ENCODE measurements around the gene MAGI1.

DNA sequence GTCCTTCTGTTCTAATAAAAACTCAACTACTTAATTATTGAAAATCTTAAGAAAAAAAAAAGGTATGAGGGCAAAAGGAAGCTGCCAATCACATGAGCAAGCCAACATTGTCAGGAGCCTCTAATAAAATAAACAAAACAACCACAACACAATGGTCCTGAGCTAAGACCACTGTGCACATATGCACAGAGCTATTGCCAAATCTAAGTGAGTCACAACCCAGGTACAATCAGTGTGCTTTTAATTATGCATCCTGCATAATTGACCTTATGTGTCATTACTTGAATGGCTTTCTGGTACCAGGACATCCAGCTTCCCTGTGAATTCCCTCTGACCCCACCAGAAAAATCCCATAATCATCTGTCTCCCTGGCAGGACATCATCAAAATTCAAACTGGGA is 639.8 kb downstream of the MAGI1 start:
- TF ChIP-seq, protein P1, sequence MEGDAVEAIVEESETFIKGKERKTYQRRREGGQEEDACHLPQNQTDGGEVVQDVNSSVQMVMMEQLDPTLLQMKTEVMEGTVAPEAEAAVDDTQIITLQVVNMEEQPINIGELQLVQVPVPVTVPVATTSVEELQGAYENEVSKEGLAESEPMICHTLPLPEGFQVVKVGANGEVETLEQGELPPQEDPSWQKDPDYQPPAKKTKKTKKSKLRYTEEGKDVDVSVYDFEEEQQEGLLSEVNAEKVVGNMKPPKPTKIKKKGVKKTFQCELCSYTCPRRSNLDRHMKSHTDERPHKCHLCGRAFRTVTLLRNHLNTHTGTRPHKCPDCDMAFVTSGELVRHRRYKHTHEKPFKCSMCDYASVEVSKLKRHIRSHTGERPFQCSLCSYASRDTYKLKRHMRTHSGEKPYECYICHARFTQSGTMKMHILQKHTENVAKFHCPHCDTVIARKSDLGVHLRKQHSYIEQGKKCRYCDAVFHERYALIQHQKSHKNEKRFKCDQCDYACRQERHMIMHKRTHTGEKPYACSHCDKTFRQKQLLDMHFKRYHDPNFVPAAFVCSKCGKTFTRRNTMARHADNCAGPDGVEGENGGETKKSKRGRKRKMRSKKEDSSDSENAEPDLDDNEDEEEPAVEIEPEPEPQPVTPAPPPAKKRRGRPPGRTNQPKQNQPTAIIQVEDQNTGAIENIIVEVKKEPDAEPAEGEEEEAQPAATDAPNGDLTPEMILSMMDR (IDR thresholded peaks at IDR 0.05): no peak
- no peak for TF ChIP-seq POLR2A (IDR thresholded peaks at IDR 0.05)
